Sciatic nerve (tissue), 2 donors: ENCODE results near the gene KLHL8. TPM values are rescaled to one million over a fixed set of nuclear protein-coding genes. Genes with fewer than 3 reads are reported as not detected.

ENCODE experiments used
- ATAC-seq: fragments of 200-7000 bp; cut with Tn5 transposase; one replicate; pipeline ENCODE4 v1.9.1; 2020; ENCODE audit warnings: mild to moderate bottlenecking, moderate library complexity
- DNase-seq: peaks from one replicate; pipeline ENCODE4 v3.0.0-alpha.2; 2020; ENCODE audit warnings: low spot score
- intact Hi-C: fragments of 100-400 bp; cut with DNase I; formaldehyde crosslinking; loops from one replicate; pipeline ENCODE4 v1.14.2; 2022
- total RNA-seq: library from RNA; stranded (reverse); fragmentation: NEBNext Ultra II Directional; extraction: Animal tissue kit (Norgen Biotek cat#: 25700); gene quantifications from one replicate; pipeline ENCODE4 v1.2.1, GENCODE V29; 2021
- donor health status: DM: no; HTN: no; CAD: no.
- donor health status: DM: no; HTN: no; CAD: no.

KLHL8 gene
- total RNA-seq, 1 donor from 2014 or later = 18.2 TPM

DNA sequence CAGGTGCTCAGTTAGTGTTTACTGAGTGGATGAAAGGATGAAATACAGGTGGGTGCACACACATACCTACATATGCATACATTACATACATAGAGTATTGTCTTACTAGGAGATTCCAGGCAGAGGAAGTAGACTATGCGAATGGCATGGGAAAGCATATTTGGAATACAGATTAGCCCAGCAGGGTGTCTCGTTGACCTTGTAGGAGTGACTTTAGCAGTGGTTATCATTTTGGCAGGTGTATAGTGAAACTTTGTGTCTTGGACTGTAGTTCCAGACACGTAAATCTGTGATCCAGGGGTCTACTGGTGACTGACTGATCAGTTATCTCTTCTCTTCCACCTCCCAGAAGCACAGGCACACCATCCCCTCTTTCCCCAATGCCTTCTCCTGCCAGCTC, 86.3 kb downstream of the KLHL8 start:
- DNase-seq = no peak
- ATAC-seq = no peak
- intact Hi-C loops = no loop called here

GRCh38 chr4:87133183-87133582, 87.2 kb downstream of the KLHL8 start:
- intact Hi-C loops = no loop called here
- ATAC-seq (no peak), DNase-seq (no peak)

- no peak for ATAC-seq
- intact Hi-C loops = no loop called here
- no peak for DNase-seq
Observed at GRCh38 chr4:87132035-87132434, 88.4 kb downstream of the KLHL8 start.

GRCh38 chr4:87130985-87131703, 89.3 kb downstream of the KLHL8 start:
- DNase-seq = no peak
- intact Hi-C loops = no loop called here
- no peak for ATAC-seq

DNA sequence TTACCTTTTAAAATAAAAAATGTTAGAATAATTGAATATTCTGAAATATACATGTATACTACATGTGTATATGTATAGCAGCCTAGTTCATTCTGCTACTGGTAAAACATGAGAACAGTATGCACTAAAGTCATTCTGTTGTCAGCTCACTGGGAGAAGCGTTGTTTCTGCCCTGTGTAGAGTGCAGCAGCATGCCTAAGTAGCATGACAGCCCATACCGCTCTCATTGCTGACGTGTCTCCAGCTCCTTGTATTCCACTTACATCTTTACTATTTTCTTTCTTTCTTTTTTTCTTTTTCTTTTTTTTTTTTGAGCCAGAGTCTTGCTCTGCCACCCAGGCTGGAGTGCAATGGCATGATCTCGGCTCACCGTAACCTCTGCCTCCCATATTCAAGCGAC, 90.7 kb downstream of the KLHL8 start:
- DNase-seq (no peak), ATAC-seq (no peak)
- intact Hi-C loops = loop anchor here (5.0 kb wide), 1 partner anchor 558 kb away; no protein-coding TSS in a partner anchor

DNA sequence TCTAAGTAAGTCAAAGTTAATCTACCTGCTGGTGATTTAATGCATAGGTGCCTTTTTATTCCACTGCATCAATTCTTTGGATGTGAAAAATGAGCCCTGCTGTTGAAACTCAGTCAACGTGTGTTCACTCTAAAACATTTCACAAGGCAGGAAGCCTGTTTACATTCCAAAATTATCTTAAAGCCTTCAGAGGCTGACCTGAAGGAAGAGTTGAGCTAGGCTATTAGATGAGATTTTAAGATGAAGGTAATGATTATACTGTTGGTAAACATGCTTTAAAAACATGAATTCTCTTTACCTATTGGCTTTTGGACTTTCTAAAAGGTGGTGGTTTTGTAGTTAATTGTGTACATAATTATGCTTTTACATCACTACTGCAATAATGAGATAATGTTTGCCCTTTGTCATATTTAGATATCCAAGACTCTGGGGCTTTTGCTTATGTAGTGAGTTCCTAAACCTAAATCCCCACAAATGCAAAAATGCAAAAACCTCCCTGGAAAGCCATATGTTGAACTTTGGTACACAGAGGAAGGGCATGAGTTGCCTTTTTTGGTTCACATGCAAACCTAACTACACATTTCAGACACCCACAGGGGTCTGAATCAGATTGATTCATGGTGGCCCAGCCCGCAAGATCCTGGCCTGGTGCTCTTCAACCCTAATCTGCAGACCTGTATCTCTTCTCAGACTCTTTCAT, 92.3 kb downstream of the KLHL8 start:
- ATAC-seq = no peak
- no peak for DNase-seq
- intact Hi-C loops = loop anchor here (5.0 kb wide), 1 partner anchor 559 kb away; no protein-coding TSS in a partner anchor

DNA sequence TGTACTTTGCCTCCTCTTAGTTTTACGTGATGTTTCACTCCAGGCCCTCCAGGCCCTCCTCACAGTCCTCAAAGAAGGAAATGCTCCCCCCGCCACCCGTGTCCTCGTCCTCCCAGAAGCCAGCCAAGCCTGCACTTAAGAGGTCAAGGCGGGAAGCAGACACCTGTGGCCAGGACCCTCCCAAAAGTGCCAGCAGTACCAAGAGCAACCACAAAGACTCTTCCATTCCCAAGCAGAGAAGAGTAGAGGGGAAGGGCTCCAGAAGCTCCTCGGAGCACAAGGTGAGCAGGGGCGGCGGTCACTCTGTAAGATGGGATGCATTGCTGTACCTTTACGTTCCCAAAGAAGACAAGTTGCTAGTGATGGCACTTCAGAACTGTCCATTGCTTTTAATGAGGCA, 94.4 kb downstream of the KLHL8 start:
- intact Hi-C loops = loop anchor here (5.0 kb wide), 1 partner anchor 561 kb away; no protein-coding TSS in a partner anchor
- no peak for DNase-seq
- no peak for ATAC-seq

- no peak for DNase-seq
- ATAC-seq = no peak
- intact Hi-C loops = no loop called here
Observed at GRCh38 chr4:87122252-87122651, 98.2 kb downstream of the KLHL8 start.

GRCh38 chr4:87121341-87122065, 98.9 kb downstream of the KLHL8 start:
- intact Hi-C loops = no loop called here
- ATAC-seq = peak; percentile 8
- DNase-seq = no peak

- ATAC-seq = peak; percentile 88
- peak; percentile 71 for DNase-seq
- intact Hi-C loops = no loop called here
Observed at GRCh38 chr4:87120411-87121162, 99.8 kb downstream of the KLHL8 start.

GRCh38 chr4:87120010-87120409, 100.4 kb downstream of the KLHL8 start:
- DNase-seq = no peak
- ATAC-seq = no peak
- intact Hi-C loops = no loop called here

- ATAC-seq (no peak), DNase-seq (no peak)
- intact Hi-C loops = no loop called here
Observed at GRCh38 chr4:87118826-87119225, 101.6 kb downstream of the KLHL8 start.

DNA sequence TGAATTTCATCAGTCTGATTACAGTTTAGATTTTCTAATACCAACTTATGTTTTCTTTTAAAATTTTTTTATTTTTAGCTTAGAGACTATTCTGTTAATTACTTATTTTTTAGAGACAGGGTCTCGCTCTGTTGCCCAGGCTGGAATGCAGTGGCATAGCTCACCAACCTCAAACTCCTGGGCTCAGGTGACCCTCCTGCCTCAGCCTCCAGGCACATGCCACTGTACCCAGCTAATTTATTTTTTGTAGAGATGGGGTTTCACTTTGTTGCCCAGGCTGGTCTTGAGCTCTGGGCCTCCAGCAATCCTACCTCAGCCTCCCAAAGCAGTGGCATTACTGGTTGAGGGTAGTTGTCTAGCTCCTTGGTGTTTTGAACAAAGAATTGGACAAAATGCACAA, 102.0 kb downstream of the KLHL8 start:
- DNase-seq = no peak
- intact Hi-C loops = no loop called here
- no peak for ATAC-seq

GRCh38 chr4:87117732-87118075, 102.7 kb downstream of the KLHL8 start:
- intact Hi-C loops = no loop called here
- ATAC-seq (no peak), DNase-seq (no peak)

DNA sequence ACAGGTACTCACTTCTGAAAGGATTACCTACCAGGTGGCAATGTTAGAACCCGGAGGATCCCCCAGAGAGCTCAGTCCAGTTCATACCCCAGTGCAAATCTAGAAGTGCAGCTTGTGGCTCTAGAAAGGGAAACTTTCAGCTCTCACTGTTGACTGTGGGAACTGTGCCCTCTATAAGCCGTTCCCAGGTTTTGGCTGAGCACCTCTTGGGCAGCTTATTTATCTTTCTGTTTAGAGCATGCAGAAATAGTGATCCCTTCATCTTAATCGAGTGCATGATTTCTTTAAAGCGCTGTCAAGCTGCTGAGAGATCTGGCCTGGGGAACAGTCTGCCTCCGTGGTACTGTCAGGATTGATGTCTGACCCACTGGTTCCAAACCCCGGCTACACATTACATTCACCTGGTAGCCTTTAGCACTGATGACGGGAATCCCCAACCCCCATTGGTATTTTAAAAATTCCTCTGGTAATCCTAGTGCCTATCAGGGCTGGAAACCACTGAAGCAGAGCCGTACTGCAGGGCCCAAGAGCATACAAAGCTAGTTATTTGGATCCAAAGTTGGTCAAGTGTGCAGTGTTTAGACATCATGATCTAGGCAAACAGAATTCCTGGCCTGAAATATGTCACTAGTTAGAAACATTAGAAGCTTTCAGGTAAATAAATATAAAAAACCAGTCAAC, 103.2 kb downstream of the KLHL8 start:
- no peak for DNase-seq
- ATAC-seq = no peak
- intact Hi-C loops = no loop called here

- intact Hi-C loops = no loop called here
- no peak for DNase-seq
- ATAC-seq = no peak
Observed at GRCh38 chr4:87116231-87116630, 104.2 kb downstream of the KLHL8 start.

GRCh38 chr4:87114245-87115062, 106.0 kb downstream of the KLHL8 start:
- no peak for DNase-seq
- intact Hi-C loops = no loop called here
- no peak for ATAC-seq

DNA sequence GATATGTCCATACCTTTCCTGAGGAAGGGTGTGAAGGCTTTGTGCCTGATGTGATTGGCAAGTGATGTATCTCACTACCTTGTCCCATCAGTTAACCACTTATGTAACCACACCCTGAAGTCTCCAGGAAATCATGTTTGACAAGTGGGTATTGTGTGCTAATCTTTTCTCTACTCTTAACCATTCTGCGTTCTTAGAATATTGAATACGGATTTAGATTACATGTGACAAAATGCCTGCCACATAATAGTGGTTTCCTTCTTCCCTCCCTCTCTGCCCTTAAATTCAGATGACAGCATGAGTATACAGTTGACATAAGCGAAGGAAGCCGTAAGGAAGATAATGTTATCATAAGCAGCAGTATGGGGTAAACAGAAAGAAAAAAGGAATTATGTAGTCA, 108.4 kb downstream of the KLHL8 start:
- intact Hi-C loops = no loop called here

More for the DNA sequence above, 108.4 kb downstream of the KLHL8 start:
- no peak for ATAC-seq
- no peak for DNase-seq
